Measurements from ENCODE around the gene CDH12. TPM values are rescaled to one million over a fixed set of nuclear protein-coding genes. Genes with fewer than 3 reads are reported as not detected.

Gene CDH12
- total and polyA plus RNA-seq, 4 donors, result 0.02 to 3.7 (median 0.31) TPM; not detected in 1

GRCh38 chr5:21807953-21808352 lies 1045.2 kb downstream of the CDH12 start:
- no peaks in the 10 kb centered on the region for H3K27me3 ChIP-seq (ENCODE audit: control insufficient read depth in 3 of 3, insufficient read depth in 3 of 3, low read length in 2 of 3)
- no peak for ATAC-seq (ENCODE audit: insufficient read depth, low FRiP score)
- no peak overlapping the region for H3K4me3 ChIP-seq
- no peaks in the 10 kb centered on the region for H3K36me3 ChIP-seq (ENCODE audit: control insufficient read depth in 4 of 4, insufficient read depth in 4 of 4, low read length in 4 of 4)
- H3K9ac ChIP-seq (ENCODE audit: insufficient read depth in 1 of 2, low read length in 2 of 2), result no peak overlapping the region
- H3K27ac ChIP-seq (ENCODE audit: low read depth in 1 of 2, low read length in 1 of 2), result no peak overlapping the region
- no peaks in the 10 kb centered on the region for H3K4me1 ChIP-seq (ENCODE audit: control insufficient read depth in 5 of 5, insufficient read depth in 5 of 5, low read length in 5 of 5)
- 50 to 54% methylated on average over 5 of the region's 5 CpGs for WGBS, 2 donors
- no peak for TF ChIP-seq CTCF (IDR thresholded peaks at IDR 0.05; ENCODE audit: control extremely low read depth, extremely low read depth)
- no peak for DNase-seq
- H3K9me3 ChIP-seq (ENCODE audit: control insufficient read depth in 4 of 4, insufficient read depth in 3 of 4, low read length in 3 of 4), result no peaks in the 10 kb centered on the region

- Histone ChIP-seq H3K4me3 (no peak overlapping the region), H3K36me3 (ENCODE audit: control insufficient read depth in 4 of 4, insufficient read depth in 4 of 4, low read length in 4 of 4) (no peaks in the 10 kb centered on the region), H3K27me3 (ENCODE audit: control insufficient read depth in 3 of 3, insufficient read depth in 3 of 3, low read length in 2 of 3) (no peaks in the 10 kb centered on the region), H3K27ac (ENCODE audit: low read depth in 1 of 2, low read length in 1 of 2) (no peak overlapping the region), H3K9ac (ENCODE audit: insufficient read depth in 1 of 2, low read length in 2 of 2) (no peak overlapping the region), H3K4me1 (ENCODE audit: control insufficient read depth in 5 of 5, insufficient read depth in 5 of 5, low read length in 5 of 5) (no peaks in the 10 kb centered on the region), H3K9me3 (ENCODE audit: control insufficient read depth in 4 of 4, insufficient read depth in 3 of 4, low read length in 3 of 4) (no peaks in the 10 kb centered on the region)
- TF ChIP-seq CTCF (IDR thresholded peaks at IDR 0.05; ENCODE audit: control extremely low read depth, extremely low read depth), result no peak
- 33 to 38% methylated on average over 1 of the region's 1 CpG for WGBS, 2 donors
- ATAC-seq (ENCODE audit: insufficient read depth, low FRiP score), result no peak
- no peak for DNase-seq
Measured at GRCh38 chr5:21806943-21807342, 1046.2 kb downstream of the CDH12 start.

- DNase-seq (no peak), ATAC-seq (ENCODE audit: insufficient read depth, low FRiP score) (no peak)
- Histone ChIP-seq H3K4me1 (ENCODE audit: control insufficient read depth in 5 of 5, insufficient read depth in 5 of 5, low read length in 5 of 5) (no peaks in the 10 kb centered on the region), H3K27ac (ENCODE audit: low read depth in 1 of 2, low read length in 1 of 2) (no peak overlapping the region), H3K36me3 (ENCODE audit: control insufficient read depth in 4 of 4, insufficient read depth in 4 of 4, low read length in 4 of 4) (no peaks in the 10 kb centered on the region), H3K4me3 (no peak overlapping the region), H3K27me3 (ENCODE audit: control insufficient read depth in 3 of 3, insufficient read depth in 3 of 3, low read length in 2 of 3) (no peaks in the 10 kb centered on the region), H3K9me3 (ENCODE audit: control insufficient read depth in 4 of 4, insufficient read depth in 3 of 4, low read length in 3 of 4) (no peaks in the 10 kb centered on the region), H3K9ac (ENCODE audit: insufficient read depth in 1 of 2, low read length in 2 of 2) (no peak overlapping the region)
- 64 to 78% methylated on average over 3 of the region's 3 CpGs for WGBS, 2 donors
- no peak for TF ChIP-seq CTCF (IDR thresholded peaks at IDR 0.05; ENCODE audit: control extremely low read depth, extremely low read depth)
Measured at GRCh38 chr5:21806271-21806670, 1046.9 kb downstream of the CDH12 start.

- ATAC-seq (ENCODE audit: insufficient read depth, low FRiP score) (no peak), DNase-seq (peak in 2 of 3 donors; percentile 70 to 72)
- no peak overlapping the region for H3K9ac ChIP-seq (ENCODE audit: insufficient read depth in 1 of 2, low read length in 2 of 2)
- no peak overlapping the region for H3K4me3 ChIP-seq
- no peaks in the 10 kb centered on the region for H3K9me3 ChIP-seq (ENCODE audit: control insufficient read depth in 4 of 4, insufficient read depth in 3 of 4, low read length in 3 of 4)
- peak; percentile 4 for TF ChIP-seq CTCF (IDR thresholded peaks at IDR 0.05; ENCODE audit: control extremely low read depth, extremely low read depth)
- no peaks in the 10 kb centered on the region for H3K27me3 ChIP-seq (ENCODE audit: control insufficient read depth in 3 of 3, insufficient read depth in 3 of 3, low read length in 2 of 3)
- H3K36me3 ChIP-seq (ENCODE audit: control insufficient read depth in 4 of 4, insufficient read depth in 4 of 4, low read length in 4 of 4), result peaks cover 0 to 3% (median 0%) of the 10 kb centered on the region in 4 donors
- WGBS, 2 donors, result 29 to 40% methylated on average over 4 of the region's 4 CpGs
- H3K27ac ChIP-seq (ENCODE audit: low read depth in 1 of 2, low read length in 1 of 2), result no peak overlapping the region
- no peaks in the 10 kb centered on the region for H3K4me1 ChIP-seq (ENCODE audit: control insufficient read depth in 5 of 5, insufficient read depth in 5 of 5, low read length in 5 of 5)
Measured at GRCh38 chr5:21802869-21803490, 1050.2 kb downstream of the CDH12 start.

All from lung (tissue), 12 donors.